ENCODE results near the gene RPL29.

Gene RPL29

DNA sequence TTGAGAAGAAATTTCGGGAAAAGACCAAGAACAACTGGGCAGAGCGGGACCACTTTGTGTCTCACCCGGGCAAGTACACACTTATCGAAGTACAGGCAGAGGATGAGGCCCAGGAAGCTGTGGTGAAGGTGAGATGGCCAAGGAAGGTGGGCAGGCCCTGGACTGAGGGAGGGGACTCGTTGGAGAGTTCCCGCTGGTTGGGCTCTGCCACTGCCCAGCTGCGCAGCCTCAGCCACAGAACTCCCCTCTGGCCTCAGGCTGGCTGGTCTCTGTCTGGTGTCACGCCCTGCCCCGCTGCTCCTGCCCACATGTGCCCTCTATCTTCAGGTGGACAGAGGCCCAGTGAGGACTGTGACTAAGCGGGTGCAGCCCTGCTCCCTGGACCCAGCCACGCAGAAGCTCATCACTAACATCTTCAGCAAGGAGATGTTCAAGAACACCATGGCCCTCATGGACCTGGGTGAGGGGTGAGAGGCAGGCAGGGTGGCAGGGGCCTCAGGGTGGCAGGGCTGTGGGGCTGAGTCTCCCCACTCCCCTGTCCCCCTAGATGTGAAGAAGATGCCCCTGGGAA is 51.2 kb downstream of the RPL29 start:
- DNase-seq, result no peak
